K562 (cell line): Measurements from ENCODE around the gene PNKD. TPM values are rescaled to one million over a fixed set of nuclear protein-coding genes. Genes with fewer than 3 reads are reported as not detected.

Experiments used
- CBX2 ChIP-seq: fragments of 200-600 bp; sonication (generic); IDR thresholded peaks from one replicate; pipeline ENCODE4 v1.6.1; 2012; ENCODE audit warnings: mild to moderate bottlenecking, low read length, inconsistent platforms; ENCODE audit not compliant: insufficient read depth, poor library complexity, severe bottlenecking
- CBX3 ChIP-seq, 2 experiments: IDR thresholded peaks; 1 replicate in 1 of 2; 2 replicates in 1 of 2; pipeline ENCODE4 v1.6.1; 2012; ENCODE audit warnings: inconsistent platforms in 2 of 2, low read length in 2 of 2, borderline replicate concordance in 1 of 2, control low read depth in 1 of 2
- CREBBP ChIP-seq: IDR thresholded peaks from one replicate; pipeline ENCODE4 v1.6.1; 2012; ENCODE audit warnings: low read depth, mild to moderate bottlenecking, control low read depth, inconsistent platforms, low read length
- ESRRA ChIP-seq: fragments of 450-650 bp; IDR thresholded peaks from 2 replicates; pipeline ENCODE4 v1.6.1; 2014; ENCODE audit warnings: low read depth, mild to moderate bottlenecking, moderate library complexity, borderline replicate concordance
- HSF4 ChIP-seq: fragments of 250-450 bp; sonication (Bioruptor Pico); IDR thresholded peaks from 2 replicates; pipeline ENCODE4 v2.1.2; 2022; ENCODE audit warnings: mild to moderate bottlenecking, moderate library complexity, borderline replicate concordance
- MAFG ChIP-seq: fragments of 450-650 bp; conservative IDR thresholded peaks from 2 replicates; pipeline ENCODE4 v1.6.1; 2016; ENCODE audit warnings: missing genetic modification characterization, missing compliant biosample characterization
- MAX ChIP-seq: sonication (generic); formaldehyde crosslinking; IDR thresholded peaks from 2 replicates; pipeline ENCODE4 v1.9.0; 2022; ENCODE audit warnings: mild to moderate bottlenecking, missing genetic modification reagents
- MEF2A ChIP-seq: IDR thresholded peaks from 2 replicates; pipeline ENCODE4 v1.6.1; 2011; ENCODE audit warnings: low read depth, mild to moderate bottlenecking, low read length, moderate library complexity; ENCODE audit not compliant: control insufficient read depth
- MEF2D ChIP-seq: conservative IDR thresholded peaks from 2 replicates; pipeline ENCODE4 v1.6.1; 2016; ENCODE audit warnings: low read depth, missing genetic modification characterization, missing compliant biosample characterization
- MTA3 ChIP-seq: fragments of 450-650 bp; formaldehyde crosslinking; IDR thresholded peaks from 2 replicates; pipeline ENCODE4 v1.6.1; 2017; ENCODE audit warnings: mild to moderate bottlenecking, borderline replicate concordance
- NR2C2 ChIP-seq, 2 experiments: fragments of 200-800 bp in 1 of 2; sonication (Bioruptor generic) in 1 of 2; sonication (generic) in 1 of 2; formaldehyde crosslinking in 1 of 2; IDR thresholded peaks; 2 replicates each; pipeline versions ENCODE4 v1.6.1 to v1.8.0; 2016 to 2022; ENCODE audit warnings: mild to moderate bottlenecking in 1 of 2, missing compliant biosample characterization in 1 of 2, missing genetic modification characterization in 1 of 2, missing genetic modification reagents in 1 of 2
- RBFOX2 ChIP-seq: fragments of 200-400 bp; formaldehyde crosslinking; IDR thresholded peaks from 2 replicates; pipeline ENCODE4 v1.6.1; 2017; ENCODE audit warnings: low read depth, mild to moderate bottlenecking, low read length, moderate library complexity
- SOX6 ChIP-seq: fragments of 450-650 bp; IDR thresholded peaks from 2 replicates; pipeline ENCODE4 v1.6.1; 2014; ENCODE audit warnings: mild to moderate bottlenecking
- SP2 ChIP-seq: IDR thresholded peaks from 2 replicates; pipeline ENCODE4 v1.6.1; 2011; ENCODE audit warnings: mild to moderate bottlenecking, low read depth, low read length, moderate library complexity; ENCODE audit not compliant: poor library complexity, severe bottlenecking; ENCODE audit errors: extremely low read depth
- TBP ChIP-seq: optimal IDR thresholded peaks from 2 replicates; pipeline ENCODE3; 2011; ENCODE audit warnings: low read depth, low read length, improper control_type of control experiment
- U2AF1 ChIP-seq: fragments of 200-400 bp; formaldehyde crosslinking; optimal IDR thresholded peaks from 2 replicates; pipeline ENCODE3; 2017; ENCODE audit warnings: mild to moderate bottlenecking, low read depth, low read length, moderate library complexity
- ZC3H4 ChIP-seq: sonication (generic); formaldehyde crosslinking; IDR thresholded peaks from 2 replicates; pipeline ENCODE4 v1.9.0; 2021; ENCODE audit warnings: missing genetic modification reagents, borderline replicate concordance
- ZNF12 ChIP-seq: sonication (generic); formaldehyde crosslinking; IDR thresholded peaks from 2 replicates; pipeline ENCODE4 v1.4.0; 2020; ENCODE audit warnings: mild to moderate bottlenecking, missing genetic modification reagents
- ZNF263 ChIP-seq: sonication (generic); formaldehyde crosslinking; IDR thresholded peaks from 2 replicates; pipeline ENCODE4 v1.8.0; 2022; ENCODE audit warnings: mild to moderate bottlenecking, missing genetic modification reagents, borderline replicate concordance
- ZNF316 ChIP-seq: fragments of 450-650 bp; IDR thresholded peaks from 2 replicates; pipeline ENCODE4 v1.6.1; 2016
- ZNF41 ChIP-seq: fragments of 250-450 bp; sonication (Bioruptor Pico); conservative IDR thresholded peaks from 2 replicates; pipeline ENCODE4 v1.4.0; 2020; ENCODE audit warnings: mild to moderate bottlenecking
- ZNF444 ChIP-seq: fragments of 250-450 bp; sonication (Bioruptor Pico); IDR thresholded peaks from 2 replicates; pipeline ENCODE4 v1.4.0; 2020; ENCODE audit warnings: mild to moderate bottlenecking, moderate library complexity
- ZNF507 ChIP-seq: conservative IDR thresholded peaks from 2 replicates; pipeline ENCODE4 v1.6.1; 2017; ENCODE audit warnings: missing genetic modification characterization, missing compliant biosample characterization
- ZNF561 ChIP-seq: fragments of 450-650 bp; formaldehyde crosslinking; conservative IDR thresholded peaks from 2 replicates; pipeline ENCODE4 v1.4.0; 2020; ENCODE audit warnings: mild to moderate bottlenecking, moderate library complexity
- ZNF583 ChIP-seq: fragments of 250-450 bp; sonication (Bioruptor Pico); IDR thresholded peaks from 2 replicates; pipeline ENCODE4 v1.4.0; 2020
- ZNF668 ChIP-seq: fragments of 250-450 bp; sonication (Bioruptor Pico); IDR thresholded peaks from 2 replicates; pipeline ENCODE4 v1.8.0; 2022; ENCODE audit warnings: mild to moderate bottlenecking, inconsistent platforms
- polyA plus RNA-seq, 8 experiments: library from polyadenylated mRNA; depleted of rRNA in 4 of 8; stranded (reverse) in 5 of 8; unstranded in 3 of 8; fragments of >200 nt; fragmentation: Nextera tagmentation in 2 of 8; fragmentation: Illumina TruSeq in 1 of 8; extraction: Ambion mirVana in 2 of 8; extraction: Trizol in 1 of 8; gene quantifications; 2 replicates each; pipeline versions ENCODE4 v1.2.1 to v1.2.3, GENCODE V29; 2011 to 2014; ENCODE audit warnings: inconsistent platforms in 1 of 8, missing spikeins in 1 of 8
- total RNA-seq, 7 experiments: library from RNA; depleted of rRNA in 6 of 7; stranded (reverse); fragments of >200 nt in 6 of 7; fragmentation: Illumina TruSeq in 2 of 7; extraction: Trizol in 2 of 7; gene quantifications; 2 replicates each; pipeline versions ENCODE4 v1.2.1 to v1.2.3, GENCODE V29; 2011 to 2021; ENCODE audit warnings: low replicate concordance in 1 of 7
- TF ChIP-seq, protein P1 (sequence below): IDR thresholded peaks from 2 replicates; pipeline ENCODE4 v1.6.1; 2012; ENCODE audit warnings: low read depth, low read length, improper control_type of control experiment, borderline replicate concordance

PNKD gene
- total and polyA plus RNA-seq, 9 of the 15 experiments (the other 6 are each of a cell fraction or from before 2014, with no cell fraction given): 26.0 to 105 (median 60.1) TPM

- TF ChIP-seq NR2C2 (CRISPR knock-in tag; IDR thresholded peaks at IDR 0.05): no peak
- TF ChIP-seq NR2C2 (tag; IDR thresholded peaks at IDR 0.05): no peak
- no peak for TF ChIP-seq SP2
- TF ChIP-seq ZNF12: no peak
- no peak for TF ChIP-seq ZNF263
- peak; percentile 66 for TF ChIP-seq MAX (CRISPR knock-in tag)
- no peak for TF ChIP-seq ESRRA
- TF ChIP-seq SOX6: no peak
- TF ChIP-seq RBFOX2: 0 out of 2 replicates have a peak, but pooled peaks have one; percentile 28
- TF ChIP-seq, protein P1, sequence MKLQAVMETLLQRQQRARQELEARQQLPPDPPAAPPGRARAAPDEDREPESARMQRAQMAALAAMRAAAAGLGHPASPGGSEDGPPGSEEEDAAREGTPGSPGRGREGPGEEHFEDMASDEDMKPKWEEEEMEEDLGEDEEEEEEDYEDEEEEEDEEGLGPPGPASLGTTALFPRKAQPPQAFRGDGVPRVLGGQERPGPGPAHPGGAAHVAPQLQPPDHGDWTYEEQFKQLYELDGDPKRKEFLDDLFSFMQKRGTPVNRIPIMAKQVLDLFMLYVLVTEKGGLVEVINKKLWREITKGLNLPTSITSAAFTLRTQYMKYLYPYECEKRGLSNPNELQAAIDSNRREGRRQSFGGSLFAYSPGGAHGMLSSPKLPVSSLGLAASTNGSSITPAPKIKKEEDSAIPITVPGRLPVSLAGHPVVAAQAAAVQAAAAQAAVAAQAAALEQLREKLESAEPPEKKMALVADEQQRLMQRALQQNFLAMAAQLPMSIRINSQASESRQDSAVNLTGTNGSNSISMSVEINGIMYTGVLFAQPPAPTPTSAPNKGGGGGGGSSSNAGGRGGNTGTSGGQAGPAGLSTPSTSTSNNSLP: no peak
- TF ChIP-seq HSF4 (CRISPR knock-in tag): no peak
- TF ChIP-seq CBX3 (IDR thresholded peaks at IDR 0.05; ENCODE audit: borderline replicate concordance in 1 of 2, low read length in 2 of 2): no peak
- no peak for TF ChIP-seq MEF2D (tag)
- TF ChIP-seq ZNF507 (tag): no peak
- peak; percentile 75 for TF ChIP-seq ZNF316
- TF ChIP-seq U2AF1: no peak
- no peak for TF ChIP-seq CREBBP
- TF ChIP-seq ZNF41 (CRISPR knock-in tag): no peak
- TF ChIP-seq ZNF561 (CRISPR knock-in tag): no peak
- no peak for TF ChIP-seq TBP
- TF ChIP-seq ZNF444 (CRISPR knock-in tag): no peak
- no peak for TF ChIP-seq ZC3H4 (CRISPR knock-in tag)
- no peak for TF ChIP-seq MTA3
- TF ChIP-seq ZNF583 (CRISPR knock-in tag): no peak
- no peak for TF ChIP-seq CBX2
- peak; percentile 32; the same call in 1 of the 2 replicates for TF ChIP-seq MAFG (tag)
- TF ChIP-seq MEF2A: no peak
- TF ChIP-seq ZNF668 (CRISPR knock-in tag): no peak
These were observed 13.9 kb downstream of the PNKD start (continued) for GRCh38 chr2:218284106-218284811.
